GM10266 (cell line): ENCODE data around the gene EXOC3.

Source experiments
- DNase-seq: peaks from one replicate; pipeline ENCODE4 v3.0.0; 2012; ENCODE audit errors: extremely low spot score
- TF ChIP-seq, protein P1 (sequence below): IDR thresholded peaks from 2 replicates; pipeline ENCODE4 v1.5.1; 2012; ENCODE audit warnings: mild to moderate bottlenecking, low read depth; ENCODE audit not compliant: control insufficient read depth, insufficient read depth; ENCODE audit errors: missing control alignments

EXOC3 gene

DNA sequence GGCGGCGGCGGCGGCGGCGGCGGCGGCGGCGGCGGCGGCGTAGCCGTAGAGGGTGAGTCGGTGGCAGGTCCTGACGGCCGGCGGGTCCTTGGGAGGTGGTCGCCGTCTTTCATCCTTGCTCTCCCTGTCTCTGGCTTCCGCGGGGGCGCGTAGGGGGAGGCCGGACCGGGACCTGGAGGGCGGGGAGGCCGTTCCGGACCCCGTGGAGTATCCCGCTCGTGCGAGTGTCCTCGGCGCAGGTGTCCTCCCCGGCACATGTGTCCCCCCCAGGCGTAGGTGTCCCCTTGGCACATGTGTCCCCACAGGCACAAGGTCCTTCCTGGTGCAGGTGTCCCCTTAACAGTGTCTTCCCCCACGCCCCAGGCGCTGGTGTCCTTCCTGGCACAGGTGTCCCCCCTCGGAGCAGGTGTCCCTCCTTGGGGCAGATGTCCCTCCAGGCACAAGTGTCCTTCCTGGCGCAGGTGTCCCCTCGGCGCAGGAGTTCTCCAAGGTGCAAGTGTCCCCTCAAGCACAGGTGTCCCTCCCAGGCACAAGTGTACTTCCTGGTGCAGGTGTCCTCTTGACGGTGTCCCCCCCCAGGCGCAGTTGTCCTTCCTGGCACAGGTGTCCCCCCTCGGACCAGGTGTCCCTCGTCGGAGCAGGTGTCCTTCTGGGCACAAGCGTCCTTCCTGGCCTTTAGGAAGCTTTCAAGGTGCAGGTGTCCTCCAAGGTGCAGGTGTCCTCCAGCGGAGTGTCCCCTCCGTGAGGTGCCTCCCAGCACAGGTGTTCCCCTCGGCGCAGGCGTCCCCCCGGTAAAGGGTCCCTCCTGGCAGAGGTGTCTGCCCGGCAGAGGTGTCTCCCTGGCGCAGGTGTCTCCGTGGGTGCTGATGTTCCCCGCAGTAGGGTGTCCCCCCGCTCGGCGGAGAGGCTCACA is 519 bp downstream of the EXOC3 start:
- TF ChIP-seq, protein P1, sequence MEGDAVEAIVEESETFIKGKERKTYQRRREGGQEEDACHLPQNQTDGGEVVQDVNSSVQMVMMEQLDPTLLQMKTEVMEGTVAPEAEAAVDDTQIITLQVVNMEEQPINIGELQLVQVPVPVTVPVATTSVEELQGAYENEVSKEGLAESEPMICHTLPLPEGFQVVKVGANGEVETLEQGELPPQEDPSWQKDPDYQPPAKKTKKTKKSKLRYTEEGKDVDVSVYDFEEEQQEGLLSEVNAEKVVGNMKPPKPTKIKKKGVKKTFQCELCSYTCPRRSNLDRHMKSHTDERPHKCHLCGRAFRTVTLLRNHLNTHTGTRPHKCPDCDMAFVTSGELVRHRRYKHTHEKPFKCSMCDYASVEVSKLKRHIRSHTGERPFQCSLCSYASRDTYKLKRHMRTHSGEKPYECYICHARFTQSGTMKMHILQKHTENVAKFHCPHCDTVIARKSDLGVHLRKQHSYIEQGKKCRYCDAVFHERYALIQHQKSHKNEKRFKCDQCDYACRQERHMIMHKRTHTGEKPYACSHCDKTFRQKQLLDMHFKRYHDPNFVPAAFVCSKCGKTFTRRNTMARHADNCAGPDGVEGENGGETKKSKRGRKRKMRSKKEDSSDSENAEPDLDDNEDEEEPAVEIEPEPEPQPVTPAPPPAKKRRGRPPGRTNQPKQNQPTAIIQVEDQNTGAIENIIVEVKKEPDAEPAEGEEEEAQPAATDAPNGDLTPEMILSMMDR = no peak
- no peak for DNase-seq

DNA sequence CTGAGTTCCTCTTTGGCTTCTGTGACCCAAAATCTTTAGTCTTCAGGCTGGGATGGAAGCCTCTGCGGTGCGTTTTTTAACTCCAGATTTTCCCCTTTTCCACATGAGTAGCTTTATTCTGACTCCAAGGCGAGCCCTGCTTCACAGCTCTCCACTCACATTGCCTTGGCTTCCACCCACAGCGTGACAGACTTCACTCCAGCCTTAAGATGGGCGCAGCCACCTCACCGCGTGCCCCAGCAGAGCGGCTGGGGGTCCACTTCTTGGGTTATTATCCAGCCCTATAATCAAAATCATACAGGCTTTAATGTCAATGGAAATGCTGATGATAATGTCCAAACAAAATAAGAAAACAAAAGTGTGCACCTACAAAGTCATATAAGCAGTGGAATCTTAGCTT is 1.2 kb downstream of the EXOC3 start:
- DNase-seq = no peak
- TF ChIP-seq, protein P1 = no peak

DNA sequence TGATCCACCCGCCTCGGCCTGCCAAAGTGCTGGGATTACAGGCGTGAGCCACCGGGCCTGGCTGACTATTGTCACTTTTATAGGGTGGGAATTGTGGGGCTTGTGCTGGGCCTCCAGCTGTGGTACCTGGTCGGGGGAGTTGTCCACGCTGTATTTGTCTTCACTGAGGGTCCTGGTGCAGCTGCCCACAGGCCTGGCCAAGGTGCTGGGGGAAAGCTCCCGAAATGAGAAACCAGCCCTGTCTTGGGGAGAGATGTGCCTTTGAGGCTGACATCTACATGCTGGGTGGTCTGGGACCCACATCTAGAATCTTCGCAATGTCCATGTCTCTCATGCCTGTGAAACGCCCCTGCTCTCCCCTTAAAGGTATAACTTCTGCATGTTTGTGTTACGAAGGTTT is 2.6 kb downstream of the EXOC3 start:
- TF ChIP-seq, protein P1 = no peak
- no peak for DNase-seq

DNA sequence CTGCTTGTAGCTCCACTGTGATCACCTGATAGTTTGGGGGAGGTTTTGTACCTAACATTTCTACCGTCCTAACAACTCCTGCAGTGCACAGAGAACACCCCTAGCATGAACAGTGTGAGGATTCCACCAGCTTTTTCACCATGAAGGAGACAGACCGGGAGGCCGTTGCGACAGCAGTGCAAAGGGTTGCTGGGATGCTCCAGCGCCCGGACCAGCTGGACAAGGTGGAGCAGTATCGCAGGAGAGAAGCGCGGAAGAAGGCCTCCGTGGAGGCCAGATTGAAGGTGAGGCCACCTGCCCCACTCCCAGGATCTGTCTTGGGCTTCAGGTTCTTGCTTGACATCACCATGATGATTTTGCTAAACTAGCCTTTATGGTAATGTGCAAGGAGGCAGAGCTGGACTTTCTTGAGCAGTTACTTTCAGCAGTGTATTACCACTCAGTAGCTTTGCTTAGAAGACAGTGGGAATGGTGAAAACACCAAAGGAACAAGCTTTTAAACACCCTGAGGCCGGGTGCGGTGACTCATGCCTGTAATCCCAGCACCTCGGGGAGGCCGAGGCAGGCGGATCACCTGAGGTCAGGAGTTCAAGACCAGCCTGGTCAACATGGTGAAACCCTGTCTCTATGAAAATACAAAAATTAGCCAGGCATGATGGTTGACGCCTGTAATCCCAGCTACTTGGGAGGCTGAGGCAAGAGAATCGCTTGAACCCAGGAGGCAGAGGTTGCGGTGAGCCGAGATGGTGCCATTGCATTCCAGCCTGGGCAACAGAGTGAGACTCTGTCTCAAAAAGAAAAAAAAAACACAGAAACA is 3.3 kb downstream of the EXOC3 start:
- DNase-seq = no peak
- TF ChIP-seq, protein P1 = no peak

DNA sequence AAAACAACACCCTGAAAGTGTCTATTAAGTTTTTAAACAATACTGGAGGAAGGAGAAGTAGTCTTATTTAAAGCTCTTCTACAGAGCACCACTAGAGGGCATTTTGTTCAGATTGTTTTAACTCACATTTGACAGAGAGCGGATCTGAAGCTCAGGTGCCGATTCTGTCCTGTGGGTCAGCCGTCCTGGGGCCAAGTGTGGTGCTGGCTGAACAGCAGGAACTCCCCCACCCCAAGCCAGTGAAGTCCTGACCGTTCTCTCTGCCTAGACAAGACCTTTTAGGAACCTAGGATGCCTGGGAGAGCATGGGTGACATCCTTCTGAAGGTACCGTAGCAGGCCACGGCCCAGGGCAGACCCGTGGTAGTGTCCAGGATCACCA is 3.9 kb downstream of the EXOC3 start:
- TF ChIP-seq, protein P1 = peak; percentile 61
- DNase-seq = no peak

DNA sequence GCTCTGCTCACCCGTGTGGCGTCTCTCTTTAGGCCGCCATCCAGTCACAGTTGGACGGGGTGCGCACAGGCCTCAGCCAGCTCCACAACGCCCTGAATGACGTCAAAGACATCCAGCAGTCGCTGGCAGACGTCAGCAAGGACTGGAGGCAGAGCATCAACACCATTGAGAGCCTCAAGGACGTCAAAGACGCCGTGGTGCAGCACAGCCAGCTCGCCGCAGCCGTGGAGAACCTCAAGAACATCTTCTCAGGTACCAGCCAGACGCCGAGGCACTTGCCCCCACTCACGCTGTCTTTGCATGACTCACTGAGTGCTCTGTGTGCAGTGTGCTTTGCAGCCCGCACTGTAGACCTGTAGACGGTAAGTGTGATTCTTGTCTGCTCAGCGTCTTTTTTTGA is 4.5 kb downstream of the EXOC3 start:
- no peak for DNase-seq
- TF ChIP-seq, protein P1 = no peak

DNA sequence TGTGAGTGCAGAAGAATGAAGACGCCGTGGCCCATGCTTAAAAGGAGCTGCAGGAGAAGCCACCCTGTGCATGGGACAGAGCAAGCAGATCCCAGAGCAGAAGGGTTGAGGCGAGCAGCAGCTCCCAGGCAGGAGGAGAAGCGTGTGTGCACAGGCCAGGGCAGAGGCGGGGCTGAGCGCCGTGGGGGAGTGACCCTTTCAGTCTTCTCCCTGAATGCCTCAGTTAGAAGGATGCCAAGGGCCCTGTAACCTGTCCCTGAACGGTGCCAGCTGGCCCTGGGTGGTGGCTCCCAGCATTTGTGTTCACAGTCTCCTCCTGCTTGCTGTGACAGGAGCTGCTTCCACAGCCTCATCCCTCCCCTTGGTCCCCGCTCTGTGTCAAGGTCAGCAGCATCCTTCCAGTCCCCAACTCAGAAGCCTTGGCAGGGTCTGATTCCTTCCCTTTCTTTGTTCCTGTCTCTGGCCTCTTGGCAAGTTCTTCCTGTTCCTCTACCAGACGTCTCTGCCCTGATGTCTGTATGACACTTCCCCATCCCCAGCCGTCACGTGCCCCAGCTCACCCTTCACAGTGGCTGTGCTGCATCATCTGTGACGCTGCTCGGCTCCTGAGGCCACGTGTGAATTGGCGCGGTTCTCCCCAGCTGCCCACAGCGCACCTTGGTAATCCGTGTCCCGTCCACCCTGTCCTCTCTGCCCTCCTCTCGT is 5.2 kb downstream of the EXOC3 start:
- TF ChIP-seq, protein P1 = no peak
- no peak for DNase-seq
